ENCODE measurements around the gene OSCP1.
A peak's percentile ranks its signal among the peaks of the same experiment; 100 is the strongest.

Gene OSCP1

GRCh38 chr1:36471830-36472641, 21.8 kb upstream of the OSCP1 start:
- no peak for DNase-seq (ENCODE audit: insufficient read length)
- TF ChIP-seq POLR2A (IDR thresholded peaks at IDR 0.05; ENCODE audit: low read depth, low read length) (no peak), POLR2AphosphoS5 (IDR thresholded peaks at IDR 0.05; ENCODE audit: low read depth, low read length) (no peak), TAF1 (IDR thresholded peaks at IDR 0.05; ENCODE audit: borderline replicate concordance, low read depth, low read length) (no peak)
- FAIRE-seq: no peak

GRCh38 chr1:36469163-36469562, 18.9 kb upstream of the OSCP1 start:
- FAIRE-seq (no peak), DNase-seq (ENCODE audit: insufficient read length) (no peak)
- no peak for TF ChIP-seq POLR2AphosphoS5 (IDR thresholded peaks at IDR 0.05; ENCODE audit: low read depth, low read length)
- TF ChIP-seq TAF1 (IDR thresholded peaks at IDR 0.05; ENCODE audit: borderline replicate concordance, low read depth, low read length): no peak
- no peak for TF ChIP-seq POLR2A (IDR thresholded peaks at IDR 0.05; ENCODE audit: low read depth, low read length)

GRCh38 chr1:36467700-36468455, 17.6 kb upstream of the OSCP1 start:
- FAIRE-seq (no peak), DNase-seq (ENCODE audit: insufficient read length) (no peak)
- TF ChIP-seq TAF1 (IDR thresholded peaks at IDR 0.05; ENCODE audit: borderline replicate concordance, low read depth, low read length): no peak

GRCh38 chr1:36467027-36467410, 16.8 kb upstream of the OSCP1 start:
- TF ChIP-seq POLR2AphosphoS5 (IDR thresholded peaks at IDR 0.05; ENCODE audit: low read depth, low read length) (no peak), TAF1 (IDR thresholded peaks at IDR 0.05; ENCODE audit: borderline replicate concordance, low read depth, low read length) (no peak), POLR2A (IDR thresholded peaks at IDR 0.05; ENCODE audit: low read depth, low read length) (no peak)
- DNase-seq (ENCODE audit: insufficient read length) (no peak), FAIRE-seq (no peak)

DNA sequence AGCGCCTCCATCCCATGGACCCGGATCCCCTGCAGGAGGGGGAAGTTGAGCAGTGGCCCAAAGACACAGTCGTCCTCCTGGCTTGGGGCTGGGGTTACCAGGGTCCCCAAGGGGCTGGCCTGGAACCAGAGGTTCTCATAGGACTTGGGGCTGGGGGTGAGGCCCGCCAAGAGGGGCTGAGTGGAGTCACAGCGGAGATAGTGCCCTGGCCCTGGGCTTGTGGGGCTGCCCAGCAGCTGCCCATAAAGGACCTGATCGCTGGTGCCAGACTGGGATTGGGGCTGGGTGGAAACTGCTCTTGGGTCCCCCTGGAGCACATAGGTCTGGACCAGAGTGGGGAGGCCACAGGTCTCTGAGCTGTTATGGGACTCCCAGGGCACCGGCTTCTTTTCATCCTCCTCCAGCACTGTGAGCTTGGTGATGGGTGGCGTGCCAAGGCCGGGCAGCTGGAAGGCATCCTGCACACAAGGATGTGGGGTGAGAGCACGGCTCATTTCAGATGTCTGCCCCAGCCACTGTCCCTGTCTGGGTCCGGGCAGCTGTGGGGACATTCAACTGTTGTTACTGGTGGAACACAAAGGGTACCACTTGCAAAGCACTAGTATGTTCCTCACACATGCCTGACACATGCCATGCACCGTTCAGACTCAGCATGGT, 16.2 kb upstream of the OSCP1 start:
- FAIRE-seq (no peak), DNase-seq (ENCODE audit: insufficient read length) (no peak)
- no peak for TF ChIP-seq POLR2AphosphoS5 (IDR thresholded peaks at IDR 0.05; ENCODE audit: low read depth, low read length)
- TF ChIP-seq POLR2A (IDR thresholded peaks at IDR 0.05; ENCODE audit: low read depth, low read length): no peak
- TF ChIP-seq TAF1 (IDR thresholded peaks at IDR 0.05; ENCODE audit: borderline replicate concordance, low read depth, low read length): no peak

DNA sequence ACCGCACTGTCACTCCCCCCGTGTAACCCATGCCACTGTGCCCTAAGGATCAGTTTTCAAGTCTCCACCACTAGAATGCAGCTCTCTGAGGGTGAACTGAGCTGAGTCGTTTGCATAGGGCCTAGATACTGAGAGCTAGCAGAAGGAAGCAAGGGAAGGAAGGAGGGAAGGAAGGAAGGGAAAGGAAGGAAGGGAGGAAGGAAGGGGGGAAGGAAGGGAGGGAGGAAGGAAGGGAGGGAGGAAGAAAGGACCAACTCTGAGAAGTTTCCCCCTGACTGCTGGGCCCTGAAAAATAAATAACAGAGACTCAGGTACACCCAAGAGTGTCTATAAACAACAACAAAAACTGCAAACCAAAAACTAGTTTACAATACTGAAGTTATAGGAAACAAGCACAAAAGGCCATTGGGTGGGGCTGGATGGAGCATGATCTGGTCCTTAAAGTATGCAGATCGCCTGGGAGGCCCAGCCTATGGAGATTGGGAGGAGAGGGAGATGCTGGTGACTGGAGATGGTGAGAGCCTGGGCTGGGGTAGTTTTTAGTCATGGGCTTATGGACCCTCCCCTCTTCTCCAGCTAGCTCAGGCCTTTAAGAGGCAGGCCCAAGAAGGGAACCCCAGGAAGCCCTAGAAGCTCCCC, 15.6 kb upstream of the OSCP1 start:
- TF ChIP-seq POLR2AphosphoS5 (IDR thresholded peaks at IDR 0.05; ENCODE audit: low read depth, low read length) (no peak), POLR2A (IDR thresholded peaks at IDR 0.05; ENCODE audit: low read depth, low read length) (no peak), TAF1 (IDR thresholded peaks at IDR 0.05; ENCODE audit: borderline replicate concordance, low read depth, low read length) (no peak)
- FAIRE-seq: no peak
- no peak for DNase-seq (ENCODE audit: insufficient read length)

DNA sequence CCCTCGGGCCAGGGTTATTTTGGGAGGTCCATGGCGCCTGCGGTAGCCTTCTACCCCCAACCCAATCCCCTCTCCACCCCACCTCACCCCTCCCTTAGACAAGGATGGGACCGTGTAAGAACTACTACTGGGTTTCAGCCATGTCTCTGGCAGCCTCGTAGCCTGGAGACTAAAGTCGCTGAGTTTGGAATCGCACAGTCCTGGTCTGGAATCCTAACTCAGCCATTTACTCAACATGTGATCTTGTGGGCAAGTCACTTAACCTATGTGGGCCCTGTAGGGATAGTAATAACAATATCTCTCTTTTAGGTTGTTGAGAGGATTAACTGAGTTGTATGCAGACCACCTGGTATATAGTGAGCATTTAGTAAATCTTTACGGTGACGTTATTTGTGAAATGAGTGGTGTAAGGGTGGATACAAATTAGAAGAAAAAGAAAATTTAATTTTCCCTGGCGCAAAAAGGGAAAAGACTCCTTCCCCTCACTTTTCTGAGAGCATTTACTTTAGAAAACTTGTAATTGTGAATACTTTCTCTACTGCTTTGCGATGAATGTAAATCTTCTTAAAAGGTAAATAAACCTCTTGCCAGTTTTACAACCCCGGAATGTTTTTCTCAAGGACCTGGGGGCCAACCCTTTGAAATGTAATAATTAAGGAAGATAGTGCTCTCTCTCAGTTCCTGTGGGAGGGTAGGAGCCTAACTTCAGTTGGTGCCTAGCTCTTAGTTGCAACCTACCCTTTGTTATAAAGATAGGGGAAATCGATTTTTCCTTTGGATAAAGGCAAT, 14.5 kb upstream of the OSCP1 start:
- TF ChIP-seq POLR2A (IDR thresholded peaks at IDR 0.05; ENCODE audit: low read depth, low read length): no peak; the same call in 1 of the 2 replicates
- no peak for TF ChIP-seq POLR2AphosphoS5 (IDR thresholded peaks at IDR 0.05; ENCODE audit: low read depth, low read length)
- TF ChIP-seq TAF1 (IDR thresholded peaks at IDR 0.05; ENCODE audit: borderline replicate concordance, low read depth, low read length): no peak
- DNase-seq (ENCODE audit: insufficient read length): peak; percentile 41
- FAIRE-seq: peak; percentile 50

- FAIRE-seq: peak; percentile 98
- TF ChIP-seq POLR2A (IDR thresholded peaks at IDR 0.05; ENCODE audit: low read depth, low read length): peak; percentile 93
- peak; percentile 93 for TF ChIP-seq POLR2AphosphoS5 (IDR thresholded peaks at IDR 0.05; ENCODE audit: low read depth, low read length)
- TF ChIP-seq TAF1 (IDR thresholded peaks at IDR 0.05; ENCODE audit: borderline replicate concordance, low read depth, low read length): peak; percentile 75; the same call in 1 of the 2 replicates
Measured at GRCh38 chr1:36463803-36464604, 13.8 kb upstream of the OSCP1 start, which contains the start of gene MRPS15. Gene MRPS15 (minus strand): TSS chr1:36464384. CDS start chr1:36464275, 109 bp downstream.

GRCh38 chr1:36463463-36463802, 13.2 kb upstream of the OSCP1 start:
- no peak for DNase-seq (ENCODE audit: insufficient read length)
- TF ChIP-seq POLR2AphosphoS5 (IDR thresholded peaks at IDR 0.05; ENCODE audit: low read depth, low read length) (no peak), TAF1 (IDR thresholded peaks at IDR 0.05; ENCODE audit: borderline replicate concordance, low read depth, low read length) (no peak), POLR2A (IDR thresholded peaks at IDR 0.05; ENCODE audit: low read depth, low read length) (no peak)
- no peak for FAIRE-seq

More at GRCh38 chr1:36463803-36464604, 13.8 kb upstream of the OSCP1 start, which contains the start of gene MRPS15:
- DNase-seq (ENCODE audit: insufficient read length): peak; percentile 90

DNA sequence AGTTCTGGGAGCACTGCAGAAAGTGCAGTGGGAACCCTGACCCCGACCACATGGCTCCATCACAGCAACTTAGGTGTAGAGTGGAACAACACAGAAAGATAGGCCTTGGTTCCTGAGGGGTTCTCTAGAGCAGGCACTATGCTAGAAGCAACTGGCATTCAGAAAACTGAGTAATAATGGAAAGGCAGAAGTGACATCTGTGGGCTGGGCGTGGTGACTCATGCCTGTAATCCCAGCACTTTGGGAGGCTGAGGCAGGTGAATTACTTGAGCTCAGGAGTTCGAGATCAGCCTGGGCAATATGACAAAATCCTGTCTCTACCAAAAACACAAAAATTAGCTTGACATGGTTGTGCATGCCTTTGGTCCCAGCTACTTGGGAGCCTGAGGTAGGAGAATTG, 8.7 kb upstream of the OSCP1 start:
- DNase-seq (ENCODE audit: insufficient read length): no peak
- FAIRE-seq: no peak
- TF ChIP-seq POLR2A (IDR thresholded peaks at IDR 0.05; ENCODE audit: low read depth, low read length) (0 out of 2 replicates have a peak, but pooled peaks have one; percentile 19), POLR2AphosphoS5 (IDR thresholded peaks at IDR 0.05; ENCODE audit: low read depth, low read length) (no peak)
